IPS DF 4.7 (cell line): ENCODE measurements around the gene DCD.
"Not testable (repeated sequence)": the region's sequence is repeated elsewhere in the genome, so short reads cannot be mapped to it uniquely, and the experiment has no call there.

Experiments used
- DNase-seq: peaks from one replicate; pipeline ENCODE4 v3.0.0-alpha.2; 2013; ENCODE audit warnings: low spot score; ENCODE audit errors: extremely low read depth

The DCD gene

DNA sequence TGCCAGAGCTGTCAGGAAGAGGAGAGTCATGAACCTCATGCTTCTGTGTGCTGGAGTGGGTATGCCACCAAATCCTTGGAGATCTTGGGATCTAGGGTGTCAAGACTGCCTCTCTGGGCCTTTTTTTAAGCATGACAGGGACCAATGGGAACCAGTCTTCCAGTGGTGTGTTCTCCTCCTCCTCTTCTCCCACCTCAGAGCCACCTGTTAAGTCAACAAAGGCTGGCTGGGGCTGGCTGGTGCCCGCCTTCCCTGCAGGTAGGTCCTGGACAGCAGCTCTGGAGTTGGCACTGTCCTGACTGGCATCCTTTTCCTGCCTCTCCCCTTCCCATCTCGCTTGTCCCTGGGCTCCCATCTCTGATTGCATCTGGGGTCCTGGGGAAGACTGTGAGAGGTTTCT is at the start of gene DCD:
TSS of gene DCD (minus strand) at position 101 of the 400 bp plus-strand sequence. CDS start at position 39, 62 bp downstream.
- DNase-seq = no peak

DNA sequence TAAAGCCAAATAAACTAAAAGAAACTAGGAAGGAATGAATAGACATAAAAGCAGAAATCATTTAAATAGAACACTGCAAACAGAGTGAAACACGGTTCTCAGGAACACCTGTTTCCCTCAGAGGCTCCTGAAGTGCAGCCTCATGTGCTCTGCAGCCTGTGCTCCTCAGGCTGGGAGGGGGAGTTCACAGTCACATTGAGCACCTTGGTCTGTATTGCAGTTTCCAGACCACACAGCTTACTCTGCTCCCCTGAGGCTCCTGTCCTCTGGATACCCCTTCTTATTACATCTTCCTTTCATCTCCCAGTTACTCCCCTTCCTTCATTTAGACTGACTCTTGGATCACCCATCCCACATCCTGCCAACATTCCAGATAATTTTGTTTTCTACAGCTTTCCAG is 49.7 kb upstream of the DCD start:
- no peak for DNase-seq

DNA sequence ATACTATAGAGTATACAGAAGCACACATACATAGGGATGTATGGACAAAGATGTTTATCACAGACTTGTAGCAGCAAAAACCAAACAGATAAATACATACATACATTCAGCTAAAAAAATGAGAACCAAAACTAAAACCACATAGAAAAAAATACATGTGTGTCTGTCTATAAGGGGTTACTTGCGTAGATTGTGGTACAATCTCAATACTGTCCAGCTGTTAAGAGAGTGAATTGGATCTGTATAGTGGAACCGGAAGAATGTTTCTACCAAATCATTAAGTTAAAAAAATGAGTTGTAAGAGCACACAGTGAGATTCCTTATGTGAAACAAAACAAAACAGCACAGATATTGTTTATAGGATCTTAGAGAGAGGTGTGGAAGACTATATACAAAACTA is 44.2 kb upstream of the DCD start:
- no peak for DNase-seq

DNA sequence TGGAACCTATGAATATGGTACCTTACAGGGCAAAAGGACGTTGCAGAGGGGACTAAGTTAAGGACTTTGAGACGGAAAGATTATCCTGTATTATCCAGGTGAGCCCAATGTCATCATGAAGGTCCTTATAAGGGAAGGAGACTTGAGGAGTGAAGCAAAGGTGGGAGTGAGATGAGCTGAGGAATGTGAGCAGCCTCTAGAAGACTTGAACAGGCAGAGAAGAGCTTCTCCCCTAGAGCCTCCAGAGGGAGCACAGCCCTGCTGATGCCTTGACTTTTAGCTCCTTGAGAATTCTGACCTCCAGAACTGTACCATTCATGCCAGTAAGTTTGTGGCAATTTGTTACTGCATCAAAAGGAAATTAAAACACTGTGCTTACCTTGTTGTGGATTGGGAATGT is 41.8 kb upstream of the DCD start:
- DNase-seq = no peak

DNA sequence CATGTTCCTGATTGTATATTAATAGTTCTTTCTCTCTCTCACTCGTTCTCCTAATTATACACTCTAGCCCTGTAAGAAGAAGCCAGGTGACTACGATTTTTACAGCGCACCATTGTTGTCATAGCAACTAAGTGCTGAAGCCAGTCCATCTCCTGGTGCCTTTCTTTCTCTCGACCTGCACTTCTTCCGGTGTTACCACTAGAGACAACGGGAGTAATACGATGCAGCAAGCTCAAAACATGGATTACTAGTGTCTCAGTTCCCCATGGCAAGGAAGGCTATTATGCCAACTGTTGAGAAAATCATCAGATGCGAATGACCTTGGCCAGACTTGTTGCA is 40.8 kb upstream of the DCD start:
- DNase-seq = no peak

- DNase-seq = no peak
Observed at GRCh38 chr12:54688309-54689033, 40.3 kb upstream of the DCD start.

DNA sequence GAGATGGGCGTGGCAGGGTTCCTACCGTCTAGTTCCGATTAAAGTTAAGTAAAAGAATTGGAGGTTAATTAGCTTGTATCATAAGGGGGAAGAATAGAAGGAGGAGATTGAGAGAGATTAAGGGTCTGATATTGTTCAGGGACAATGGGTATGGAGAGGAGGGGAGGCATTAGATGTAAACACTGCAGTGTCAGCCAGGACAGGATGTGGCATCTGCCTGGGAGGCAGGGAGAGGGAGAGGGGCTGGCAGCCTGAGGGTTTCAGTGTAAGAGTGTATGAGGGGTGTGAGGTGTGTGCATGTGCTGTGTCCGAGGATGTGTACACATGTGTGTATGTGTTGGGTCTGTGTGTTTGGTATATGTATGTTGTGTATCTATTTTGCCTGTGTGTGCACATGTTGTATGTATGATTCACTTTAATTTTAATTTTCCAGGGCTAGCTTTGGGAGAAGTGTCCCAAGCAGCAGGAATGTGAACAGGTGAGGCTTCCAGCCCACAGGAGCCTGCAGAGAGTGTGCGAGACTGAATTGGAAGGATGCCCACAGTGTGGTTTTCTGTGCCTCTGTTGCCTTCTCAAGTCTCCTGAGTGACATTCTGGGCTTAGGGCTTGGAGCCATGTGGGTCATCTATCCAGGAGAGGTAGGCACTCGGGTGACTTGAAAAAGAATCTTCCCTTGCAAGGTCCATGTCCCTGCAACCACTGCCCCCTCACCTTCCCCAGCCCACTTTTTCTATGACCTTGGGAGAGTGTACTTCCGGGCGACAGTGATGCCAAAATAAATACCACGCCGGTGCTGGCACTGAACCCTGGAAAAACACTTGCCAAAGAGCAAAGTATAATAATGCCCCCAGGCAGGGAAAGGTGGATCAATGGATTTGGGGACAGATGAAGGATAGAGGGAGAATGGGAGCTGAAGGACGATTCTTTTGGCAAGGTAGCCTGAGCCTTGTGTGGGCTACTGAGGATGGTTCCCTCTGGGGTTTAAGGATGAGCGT is 36.8 kb upstream of the DCD start:
- DNase-seq = no peak

GRCh38 chr12:54683398-54683797 is 35.2 kb upstream of the DCD start:
- no peak for DNase-seq

- DNase-seq = no peak
Observed at GRCh38 chr12:54682674-54683073, 34.5 kb upstream of the DCD start.

DNA sequence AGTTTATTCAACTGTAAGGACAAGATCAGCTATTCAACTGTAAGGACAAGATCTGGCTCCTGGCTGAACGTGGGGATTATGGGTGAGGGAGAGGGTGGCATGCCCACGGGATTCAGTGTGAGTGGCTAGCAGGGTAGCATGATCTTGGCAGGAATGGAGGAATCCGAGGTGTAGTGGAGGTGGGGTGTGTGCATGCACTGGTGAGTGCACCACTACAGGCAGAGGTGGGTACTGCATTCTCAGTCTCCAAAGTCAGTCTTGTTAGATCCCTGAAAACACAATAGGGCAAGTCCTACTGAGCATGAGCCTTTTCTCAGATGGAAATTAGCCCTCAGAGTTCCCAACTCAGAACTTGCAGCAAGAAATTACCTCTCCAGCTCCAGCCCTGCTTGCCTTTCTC is 32.2 kb upstream of the DCD start:
- no peak for DNase-seq

GRCh38 chr12:54678131-54678530 is 30.0 kb upstream of the DCD start:
- no peak for DNase-seq

DNA sequence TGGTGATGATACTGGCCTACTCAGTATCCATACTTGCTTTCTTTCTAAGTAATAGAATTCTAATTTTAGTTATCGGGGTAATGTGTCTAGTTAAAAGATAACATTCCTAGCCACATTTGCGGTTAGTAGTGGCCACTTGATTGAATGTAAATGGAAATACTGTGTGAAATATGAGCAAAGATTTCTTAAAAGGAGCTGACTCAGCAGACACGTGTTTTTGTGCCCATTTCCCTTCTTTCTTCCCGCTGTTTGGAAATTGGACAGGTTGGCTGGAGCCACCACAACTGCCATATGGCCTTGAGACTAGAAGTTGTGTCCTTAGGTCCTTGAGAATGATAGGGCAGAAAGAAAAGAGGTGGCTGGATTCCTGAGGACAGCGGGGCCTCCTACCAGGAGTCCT is 19.8 kb upstream of the DCD start:
- DNase-seq = no peak

GRCh38 chr12:54666008-54666407 is 17.8 kb upstream of the DCD start:
- DNase-seq = no peak

DNA sequence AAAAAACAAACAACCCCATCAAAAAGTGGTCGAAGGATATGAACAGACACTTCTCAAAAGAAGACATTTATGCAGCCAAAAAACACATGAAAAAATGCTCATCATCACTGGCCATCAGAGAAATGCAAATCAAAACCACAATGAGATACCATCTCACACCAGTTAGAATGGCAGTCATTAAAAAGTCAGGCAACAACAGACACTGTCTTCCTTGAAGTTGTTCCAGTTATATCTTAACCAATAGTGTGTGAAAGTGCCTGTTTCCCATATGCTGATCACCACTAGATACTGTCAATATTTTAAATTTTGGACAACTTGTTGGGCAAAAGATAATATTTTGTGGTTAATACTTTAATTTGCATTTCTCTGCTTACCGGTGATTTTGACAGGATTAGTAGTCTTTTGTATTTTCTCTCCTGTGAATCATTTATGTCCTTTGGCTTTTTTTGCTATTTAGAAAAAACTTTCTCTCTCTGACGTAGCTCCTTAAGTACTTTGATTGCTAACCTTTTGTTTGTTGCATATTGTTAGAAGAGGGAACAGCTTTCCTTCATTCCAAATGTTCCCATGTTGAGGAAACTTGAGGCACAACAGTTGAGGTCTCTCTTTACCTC is 17.0 kb upstream of the DCD start:
- not testable (repeated sequence) for DNase-seq

DNA sequence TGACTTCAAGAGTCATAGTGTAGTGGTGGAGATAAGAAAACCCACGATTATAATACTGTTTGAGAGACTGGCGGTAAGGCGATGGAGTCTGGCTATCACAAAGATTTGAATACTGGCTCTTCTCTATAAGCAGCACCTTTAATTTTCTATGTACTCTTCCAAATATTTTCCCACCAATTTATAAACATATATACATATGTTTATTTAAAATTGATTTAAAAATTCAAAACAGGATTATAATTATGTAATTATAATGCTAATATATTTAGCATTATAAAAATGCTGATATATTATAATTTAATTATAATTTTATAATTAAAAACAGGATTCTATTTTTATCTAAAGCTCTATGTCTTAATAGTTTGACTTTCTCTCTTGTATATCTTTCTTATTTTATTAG is 15.4 kb upstream of the DCD start:
- DNase-seq = no peak

DNA sequence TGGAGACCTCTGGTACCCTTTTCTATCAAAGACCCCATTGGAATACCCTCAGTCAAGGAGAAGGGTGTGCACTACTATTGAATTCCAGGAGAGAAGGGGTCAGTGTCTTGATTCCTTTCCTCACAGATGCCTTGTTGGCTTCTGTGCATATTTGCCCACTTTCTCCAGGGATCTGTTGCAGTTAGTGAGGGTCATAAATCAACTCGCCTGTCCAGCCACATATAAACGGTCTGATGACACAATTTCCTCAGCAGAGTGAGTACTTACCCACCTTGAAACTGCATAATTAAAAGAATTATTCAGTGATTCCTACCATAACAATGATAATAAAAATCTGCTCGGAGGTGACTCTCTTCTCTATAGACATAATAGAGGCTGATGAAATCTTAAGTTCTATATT is 13.9 kb upstream of the DCD start:
- DNase-seq = no peak

GRCh38 chr12:54661048-54661447 is 12.9 kb upstream of the DCD start:
- DNase-seq = no peak

GRCh38 chr12:54660320-54660962 is 12.3 kb upstream of the DCD start:
- no peak for DNase-seq

DNA sequence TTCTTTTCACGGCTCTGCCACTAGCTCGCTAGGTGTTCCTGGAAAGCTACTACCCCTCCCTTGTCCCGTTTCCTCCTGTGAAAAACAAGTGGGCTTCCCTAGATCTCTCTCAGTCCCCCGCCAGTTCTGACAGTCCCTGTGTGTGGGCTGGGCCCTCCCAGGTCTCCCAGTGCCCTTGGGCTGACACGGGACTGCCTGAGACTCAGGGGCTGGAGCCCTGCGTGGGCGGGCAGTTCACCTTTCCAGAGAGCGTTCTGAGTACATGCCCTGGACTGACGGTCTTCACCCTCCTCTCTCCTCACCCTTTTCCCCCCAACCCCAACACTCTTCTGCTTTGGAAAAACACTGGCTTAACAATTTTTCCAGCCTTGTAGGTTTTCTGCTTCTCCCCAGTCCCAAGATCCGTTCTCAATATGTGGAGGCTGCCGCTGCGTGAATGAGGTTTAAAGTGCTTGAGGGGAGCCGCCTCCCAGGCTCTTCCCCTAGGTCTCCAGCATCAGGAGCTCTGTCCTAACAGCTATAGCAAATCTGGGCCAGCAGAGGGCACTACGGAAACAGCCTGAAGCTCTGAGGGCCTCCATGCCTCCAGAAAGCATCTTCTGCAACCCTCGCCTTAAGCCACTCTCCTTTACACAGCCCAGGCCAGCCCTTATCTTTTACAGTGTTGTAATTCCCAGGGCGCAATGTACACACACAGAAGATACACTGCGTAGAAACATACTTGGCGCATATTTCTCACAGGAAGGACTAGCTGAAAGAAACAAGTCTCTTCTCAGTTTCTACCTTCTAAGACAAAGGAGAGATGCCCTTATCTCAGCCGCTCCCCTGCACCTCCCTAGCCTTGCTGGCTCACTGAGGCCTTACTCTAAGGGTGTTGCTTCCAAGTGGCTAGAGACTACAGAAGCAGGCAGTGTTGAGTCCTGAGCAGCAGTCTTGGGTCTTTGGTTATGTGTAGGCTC is 10.4 kb upstream of the DCD start:
- peak; percentile 85 for DNase-seq

GRCh38 chr12:54657105-54657607 is 9.0 kb upstream of the DCD start:
- no peak for DNase-seq
